Naive thymus-derived CD4-positive, alpha-beta T cell (primary cell): ENCODE results near the gene CNKSR2. TPM values are rescaled to one million over a fixed set of nuclear protein-coding genes. Genes with fewer than 3 reads are reported as not detected.
"Not testable (repeated sequence)": the region's sequence is repeated elsewhere in the genome, so short reads cannot be mapped to it uniquely, and the experiment has no call there.

Experiments used
- ATAC-seq: fragments of 150-1000 bp; cut with Tn5 transposase; 2 replicates; pipeline ENCODE4 v1.10.0; 2021; ENCODE audit warnings: mild to moderate bottlenecking, moderate library complexity
- CTCF ChIA-PET: fragments of 350-600 bp; sonication (Branson Sonifier 250); formaldehyde crosslinking; loops from one replicate; lab custom pipeline; 2021; ENCODE audit warnings: antibody characterized with exemption; lab: Charles Lee
- POLR2A ChIA-PET: fragments of 350-600 bp; sonication (Branson Sonifier 250); formaldehyde crosslinking; loops from one replicate; lab custom pipeline; 2021; ENCODE audit warnings: antibody characterized with exemption, inconsistent platforms; lab: Charles Lee
- DNase-seq, 9 donors: peaks; one replicate each; pipeline versions ENCODE4 v3.0.0 to v3.0.0-alpha.2; 2020 to 2022; ENCODE audit warnings: mixed read lengths in 1 of 9
- H3K27ac ChIP-seq: one replicate; pipeline ENCODE4 v1.7.0; 2013; ENCODE audit warnings: mild to moderate bottlenecking, low read depth, low read length, moderate library complexity
- H3K27me3 ChIP-seq, 2 donors: one replicate each; pipeline ENCODE4 v1.7.0; 2013; ENCODE audit warnings: low read length in 2 of 2, mild to moderate bottlenecking in 2 of 2, moderate library complexity in 2 of 2; ENCODE audit not compliant: control insufficient read depth in 2 of 2, insufficient read depth in 2 of 2
- H3K36me3 ChIP-seq, 3 experiments: 1 replicate in 2 of 3; 2 replicates in 1 of 3; pipeline ENCODE4 v1.7.0; 2013; ENCODE audit warnings: low read length in 3 of 3, mild to moderate bottlenecking in 3 of 3, moderate library complexity in 1 of 3; ENCODE audit not compliant: insufficient read depth in 3 of 3, control insufficient read depth in 2 of 3
- H3K4me1 ChIP-seq, 2 donors: one replicate each; pipeline ENCODE4 v1.7.0; 2013; ENCODE audit warnings: low read length in 2 of 2, mild to moderate bottlenecking in 2 of 2, moderate library complexity in 1 of 2; ENCODE audit not compliant: control insufficient read depth in 2 of 2, insufficient read depth in 2 of 2
- H3K4me3 ChIP-seq: 2 replicates; pipeline ENCODE4 v1.7.0; 2013; ENCODE audit warnings: mild to moderate bottlenecking, low read length
- H3K9me3 ChIP-seq, 3 experiments: 1 replicate in 2 of 3; 2 replicates in 1 of 3; pipeline ENCODE4 v1.7.0; 2013; ENCODE audit warnings: low read length in 3 of 3; ENCODE audit not compliant: control insufficient read depth in 2 of 3
- H3K27ac Mint-ChIP-seq, 9 donors: one replicate each; pipeline ENCODE4 v1.8.0; 2020 to 2022; ENCODE audit warnings: mixed read lengths in 9 of 9, mild to moderate bottlenecking in 8 of 9, moderate library complexity in 5 of 9, inconsistent platforms in 2 of 9
- H3K27me3 Mint-ChIP-seq, 5 donors: one replicate each; pipeline ENCODE4 v1.8.0; 2021 to 2022; ENCODE audit warnings: mixed read lengths in 5 of 5, mild to moderate bottlenecking in 1 of 5
- H3K36me3 Mint-ChIP-seq, 5 donors: one replicate each; pipeline ENCODE4 v1.8.0; 2020 to 2022; ENCODE audit warnings: mixed read lengths in 5 of 5, mild to moderate bottlenecking in 3 of 5, inconsistent platforms in 1 of 5
- H3K4me1 Mint-ChIP-seq, 7 donors: one replicate each; pipeline ENCODE4 v1.8.0; 2020 to 2022; ENCODE audit warnings: mixed read lengths in 7 of 7, mild to moderate bottlenecking in 3 of 7, inconsistent platforms in 1 of 7
- H3K4me3 Mint-ChIP-seq, 10 donors: one replicate each; pipeline ENCODE4 v1.8.0; 2020 to 2022; ENCODE audit warnings: mild to moderate bottlenecking in 10 of 10, mixed read lengths in 10 of 10, moderate library complexity in 6 of 10, inconsistent platforms in 2 of 10
- H3K9me3 Mint-ChIP-seq, 11 donors: one replicate each; pipeline ENCODE4 v1.8.0; 2020 to 2022; ENCODE audit warnings: mixed read lengths in 11 of 11, mild to moderate bottlenecking in 4 of 11, inconsistent platforms in 1 of 11, moderate library complexity in 1 of 11
- intact Hi-C, 2 donors: fragments of 100-400 bp; cut with micrococcal nuclease; formaldehyde crosslinking; loops; one replicate each; pipeline ENCODE4 v1.15.1; 2023
- polyA plus RNA-seq, 2 donors: library from polyadenylated mRNA; unstranded; fragments of 300-500 nt; fragmentation: Illumina TruSeq; gene quantifications; one replicate each; pipeline ENCODE4 v1.2.3, GENCODE V29; 2021
- total RNA-seq, 6 experiments: library from RNA in 5 of 6; stranded (reverse) in 5 of 6; gene quantifications; 1 replicate in 5 of 6; 2 replicates in 1 of 6; pipeline ENCODE4 v1.2.3 and lab custom pipeline; 2021 to 2026

The CNKSR2 gene
- total and polyA plus RNA-seq, 7 experiments from 2014 or later, result 6.3 to 25.3 (median 14.3) TPM

DNA sequence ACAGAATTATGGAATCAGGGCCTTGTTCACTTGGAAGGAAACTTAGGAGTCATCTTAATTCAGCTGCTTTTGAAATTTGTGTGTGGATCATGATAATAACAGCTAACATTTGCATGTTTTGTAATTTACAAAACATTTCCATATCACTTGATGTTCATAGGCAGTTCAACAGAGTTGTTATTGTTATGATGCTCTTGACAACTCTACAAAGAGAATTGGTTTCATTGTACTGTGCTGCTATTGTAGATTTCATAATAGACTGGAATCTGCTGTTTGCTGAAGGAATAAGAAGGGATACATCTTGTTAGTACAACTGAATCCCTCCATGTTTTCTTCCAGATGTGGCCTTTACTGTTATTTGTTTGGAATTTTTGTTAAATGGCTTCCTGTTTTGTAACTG is 83.5 kb downstream of the CNKSR2 start:
- no peak overlapping the region for H3K27ac Mint-ChIP-seq
- Histone ChIP-seq H3K9me3 (no peaks in the 10 kb centered on the region), H3K27me3 (no peaks in the 10 kb centered on the region), H3K4me1 (no peaks in the 10 kb centered on the region), H3K36me3 (no peaks in the 10 kb centered on the region), H3K4me3 (no peak overlapping the region), H3K27ac (no peak overlapping the region)
- H3K36me3 Mint-ChIP-seq, result peaks cover 0 to 14% (median 8%) of the 10 kb centered on the region in 5 donors
- intact Hi-C loops, result no loop called here
- H3K27me3 Mint-ChIP-seq, result no peaks in the 10 kb centered on the region
- no peak for ATAC-seq
- DNase-seq, result no peak
- CTCF ChIA-PET, result no interaction called here
- H3K9me3 Mint-ChIP-seq, result peaks cover 0 to 6% (median 0%) of the 10 kb centered on the region in 11 donors
- no peak overlapping the region for H3K4me3 Mint-ChIP-seq
- POLR2A ChIA-PET, result no interaction called here
- H3K4me1 Mint-ChIP-seq, result peaks cover 0 to 26% (median 14%) of the 10 kb centered on the region in 7 donors

DNA sequence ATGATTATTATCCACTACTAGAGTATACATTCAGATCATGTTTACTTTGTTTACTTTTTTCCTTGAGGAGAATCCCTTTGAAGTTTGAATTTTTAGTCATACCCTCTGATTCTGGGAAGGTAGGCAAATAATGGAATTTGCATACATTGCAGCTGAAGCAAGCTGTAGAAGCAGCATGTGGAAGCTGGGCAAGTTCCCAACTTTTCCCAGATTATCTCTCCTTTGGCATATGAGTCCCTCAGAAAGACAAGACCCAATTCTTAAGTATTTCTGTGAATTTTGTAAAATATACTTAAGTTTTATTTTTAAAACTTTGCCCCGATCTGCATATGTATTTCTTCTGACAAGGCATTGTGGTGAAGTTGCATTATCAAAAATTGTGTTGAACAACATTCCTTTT is 94.9 kb downstream of the CNKSR2 start:
- H3K36me3 Mint-ChIP-seq, result no peaks in the 10 kb centered on the region
- no peak overlapping the region for H3K4me3 Mint-ChIP-seq
- no peak for DNase-seq
- no peak overlapping the region for H3K4me3 ChIP-seq
- H3K27ac Mint-ChIP-seq, result no peak overlapping the region
- peaks cover 0 to 4% (median 0%) of the 10 kb centered on the region in 7 donors for H3K4me1 Mint-ChIP-seq
- POLR2A ChIA-PET, result no interaction called here
- H3K36me3 ChIP-seq, result no peaks in the 10 kb centered on the region
- peaks cover 0 to 2% (median 0%) of the 10 kb centered on the region in 11 donors for H3K9me3 Mint-ChIP-seq
- intact Hi-C loops, result no loop called here
- H3K27me3 ChIP-seq, result no peaks in the 10 kb centered on the region
- no peak overlapping the region for H3K27ac ChIP-seq
- CTCF ChIA-PET, result no interaction called here
- ATAC-seq, result no peak
- no peaks in the 10 kb centered on the region for H3K9me3 ChIP-seq
- H3K27me3 Mint-ChIP-seq, result no peaks in the 10 kb centered on the region
- no peaks in the 10 kb centered on the region for H3K4me1 ChIP-seq

DNA sequence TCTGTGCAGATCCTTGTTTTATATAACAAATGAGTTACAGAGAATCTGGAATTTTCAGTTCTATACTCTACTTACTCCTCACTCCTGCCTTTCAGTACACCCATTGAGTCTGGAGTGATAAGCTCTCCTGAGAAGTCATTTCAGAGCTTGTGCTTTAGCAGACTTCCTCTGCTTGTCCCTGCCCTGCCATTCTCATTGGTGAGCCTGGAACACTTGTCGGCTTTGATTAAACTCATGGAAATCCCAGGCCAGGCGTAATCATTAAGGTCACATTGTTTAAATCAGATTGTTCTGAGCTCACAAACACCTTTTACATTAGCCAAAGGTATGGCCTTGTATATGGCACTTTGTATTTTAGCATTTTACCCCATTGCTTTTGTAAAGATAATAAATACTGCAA is 102.7 kb downstream of the CNKSR2 start:
- CTCF ChIA-PET, result interaction anchor here (1.2 kb wide), 1 partner anchor 34 kb away, joined by 4 read pairs; no protein-coding TSS in a partner anchor
- no peak overlapping the region for H3K27ac ChIP-seq
- DNase-seq (no peak), ATAC-seq (no peak)
- H3K36me3 ChIP-seq, result no peaks in the 10 kb centered on the region
- no peak overlapping the region for H3K4me3 ChIP-seq
- POLR2A ChIA-PET, result no interaction called here
- H3K27me3 Mint-ChIP-seq, result no peaks in the 10 kb centered on the region
- peaks cover 0 to 22% (median 14%) of the 10 kb centered on the region in 7 donors for H3K4me1 Mint-ChIP-seq
- peaks cover 0 to 3% of the 10 kb centered on the region in 2 donors for H3K27me3 ChIP-seq
- no peaks in the 10 kb centered on the region for H3K9me3 Mint-ChIP-seq
- intact Hi-C loops, result no loop called here
- no peak overlapping the region for H3K4me3 Mint-ChIP-seq
- H3K4me1 ChIP-seq, result no peaks in the 10 kb centered on the region
- peak overlapping the region in 2 of 9 donors; percentile 11 to 34 for H3K27ac Mint-ChIP-seq
- no peaks in the 10 kb centered on the region for H3K36me3 Mint-ChIP-seq
- H3K9me3 ChIP-seq, result no peaks in the 10 kb centered on the region

DNA sequence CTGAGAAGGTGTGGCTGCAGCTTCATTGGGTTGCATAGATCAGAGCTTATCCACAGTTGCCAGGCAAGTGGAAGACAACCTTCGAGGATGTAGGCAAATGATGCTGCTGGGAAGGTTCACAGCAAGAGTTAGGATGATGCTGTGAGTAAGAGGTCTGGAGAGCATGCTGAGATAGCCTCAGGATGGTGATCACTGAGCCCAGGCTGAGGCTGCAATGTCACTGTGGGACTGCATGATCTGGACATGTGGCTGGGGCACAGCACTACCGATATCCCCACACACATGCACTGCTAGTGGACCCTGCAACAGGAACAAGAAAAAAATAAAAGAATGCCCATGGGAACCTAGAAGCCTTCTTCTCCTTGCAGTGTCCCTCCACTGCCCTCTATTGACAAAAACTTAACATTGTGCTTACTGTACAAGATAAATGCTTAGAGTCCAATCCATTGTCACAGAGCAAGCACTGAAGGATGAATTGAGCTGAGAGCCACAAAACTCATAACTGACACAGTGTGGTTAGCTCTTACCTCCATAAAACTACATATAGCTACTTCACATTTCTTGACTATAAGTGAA is 105.6 kb downstream of the CNKSR2 start:
- no peak overlapping the region for H3K4me3 ChIP-seq
- CTCF ChIA-PET, result interaction anchor here (0.7 to 2.0 kb wide), 9 partner anchors 10 to 949 kb away, joined by 3 to 10 read pairs (median 3); no protein-coding TSS in a partner anchor
- no peaks in the 10 kb centered on the region for H3K4me1 ChIP-seq
- no peak overlapping the region for H3K4me3 Mint-ChIP-seq
- peaks cover 0 to 3% of the 10 kb centered on the region in 2 donors for H3K27me3 ChIP-seq
- no peak overlapping the region for H3K27ac ChIP-seq
- ATAC-seq, result peak; percentile 67
- intact Hi-C loops, result loop anchor here (1.0 to 5.0 kb wide), 7 partner anchors 42 to 949 kb away; partner anchors contain the start of gene CNKSR2 (in 1 of the 2)
- H3K4me1 Mint-ChIP-seq, result peaks cover 0 to 22% (median 14%) of the 10 kb centered on the region in 7 donors
- H3K36me3 ChIP-seq, result no peaks in the 10 kb centered on the region
- H3K27ac Mint-ChIP-seq, result no peak overlapping the region
- H3K27me3 Mint-ChIP-seq, result no peaks in the 10 kb centered on the region
- H3K9me3 Mint-ChIP-seq, result no peaks in the 10 kb centered on the region
- no peaks in the 10 kb centered on the region for H3K9me3 ChIP-seq
- peak in 7 of 9 donors; percentile 13 to 59 (median 43) for DNase-seq
- H3K36me3 Mint-ChIP-seq, result no peaks in the 10 kb centered on the region
- POLR2A ChIA-PET, result interaction anchor here (1.1 kb wide), 1 partner anchor 41 kb away, joined by 4 read pairs; no protein-coding TSS in a partner anchor

DNA sequence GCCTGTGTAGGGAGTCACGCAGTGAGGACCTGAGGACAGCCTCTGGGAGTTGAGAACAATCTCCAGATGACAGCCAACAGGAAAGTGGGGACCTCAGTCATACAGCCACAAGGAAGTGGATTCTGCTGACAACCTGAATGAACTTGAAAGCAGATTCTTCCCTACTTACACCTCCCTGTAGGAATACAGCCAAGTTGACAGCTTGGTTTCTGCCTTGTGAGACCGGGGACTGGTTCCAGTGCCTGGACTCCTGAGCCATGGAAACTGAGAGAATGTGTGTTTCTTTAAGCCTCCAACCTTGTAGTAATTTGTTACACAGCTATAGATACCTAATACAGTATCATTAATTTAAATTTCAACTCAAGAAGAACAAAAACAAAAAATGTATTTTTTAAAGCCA is 107.5 kb downstream of the CNKSR2 start:
- DNase-seq (no peak), ATAC-seq (no peak)
- no peaks in the 10 kb centered on the region for H3K36me3 ChIP-seq
- H3K27ac ChIP-seq, result no peak overlapping the region
- no peaks in the 10 kb centered on the region for H3K4me1 ChIP-seq
- ChIA-PET CTCF (no interaction called here), POLR2A (no interaction called here)
- intact Hi-C loops, result loop anchor here (2.0 to 5.0 kb wide), 5 partner anchors 44 to 249 kb away; partner anchors contain the start of gene CNKSR2 (in 1 of the 2)
- H3K36me3 Mint-ChIP-seq, result no peaks in the 10 kb centered on the region
- no peaks in the 10 kb centered on the region for H3K9me3 Mint-ChIP-seq
- H3K27me3 ChIP-seq, result peaks cover 0 to 3% of the 10 kb centered on the region in 2 donors
- no peaks in the 10 kb centered on the region for H3K9me3 ChIP-seq
- H3K4me3 ChIP-seq, result no peak overlapping the region
- peaks cover 0 to 16% (median 11%) of the 10 kb centered on the region in 7 donors for H3K4me1 Mint-ChIP-seq
- no peaks in the 10 kb centered on the region for H3K27me3 Mint-ChIP-seq
- H3K27ac Mint-ChIP-seq, result no peak overlapping the region
- no peak overlapping the region for H3K4me3 Mint-ChIP-seq

DNA sequence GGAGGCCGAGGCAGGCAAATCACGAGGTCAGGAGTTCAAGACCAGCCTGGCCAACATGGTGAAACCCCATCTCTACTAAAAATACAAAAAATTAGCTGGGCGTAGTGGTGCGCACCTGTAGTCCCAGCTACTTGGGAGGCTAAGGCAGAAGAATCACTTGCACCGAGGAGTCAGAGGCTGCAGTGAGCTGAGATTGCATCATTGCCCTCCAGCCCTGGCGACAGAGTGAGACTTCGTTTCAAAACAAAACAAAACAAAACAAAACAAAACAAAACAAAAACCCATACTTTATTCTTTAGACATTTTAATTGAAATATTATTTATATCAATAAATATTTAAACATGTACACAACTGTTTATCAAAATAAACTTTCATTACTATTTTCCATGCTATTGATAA is 109.8 kb downstream of the CNKSR2 start:
- H3K9me3 Mint-ChIP-seq, H3K36me3 ChIP-seq, ATAC-seq, H3K27ac Mint-ChIP-seq, H3K4me1 ChIP-seq, H3K9me3 ChIP-seq, H3K4me3 Mint-ChIP-seq, H3K27ac ChIP-seq, POLR2A ChIA-PET, H3K27me3 Mint-ChIP-seq, DNase-seq, H3K27me3 ChIP-seq, CTCF ChIA-PET, H3K36me3 Mint-ChIP-seq, H3K4me3 ChIP-seq: not testable (repeated sequence)
- H3K4me1 Mint-ChIP-seq, result peaks cover 0 to 13% (median 6%) of the 10 kb centered on the region in 7 donors
- intact Hi-C loops, result loop anchor here (5.0 kb wide), 4 partner anchors 47 to 252 kb away; no protein-coding TSS in a partner anchor
